ENCODE results near the gene PKP2.

GRCh38 chr12:32903763-32904162 is 7.2 kb upstream of the PKP2 start:
- TF ChIP-seq, protein P1, sequence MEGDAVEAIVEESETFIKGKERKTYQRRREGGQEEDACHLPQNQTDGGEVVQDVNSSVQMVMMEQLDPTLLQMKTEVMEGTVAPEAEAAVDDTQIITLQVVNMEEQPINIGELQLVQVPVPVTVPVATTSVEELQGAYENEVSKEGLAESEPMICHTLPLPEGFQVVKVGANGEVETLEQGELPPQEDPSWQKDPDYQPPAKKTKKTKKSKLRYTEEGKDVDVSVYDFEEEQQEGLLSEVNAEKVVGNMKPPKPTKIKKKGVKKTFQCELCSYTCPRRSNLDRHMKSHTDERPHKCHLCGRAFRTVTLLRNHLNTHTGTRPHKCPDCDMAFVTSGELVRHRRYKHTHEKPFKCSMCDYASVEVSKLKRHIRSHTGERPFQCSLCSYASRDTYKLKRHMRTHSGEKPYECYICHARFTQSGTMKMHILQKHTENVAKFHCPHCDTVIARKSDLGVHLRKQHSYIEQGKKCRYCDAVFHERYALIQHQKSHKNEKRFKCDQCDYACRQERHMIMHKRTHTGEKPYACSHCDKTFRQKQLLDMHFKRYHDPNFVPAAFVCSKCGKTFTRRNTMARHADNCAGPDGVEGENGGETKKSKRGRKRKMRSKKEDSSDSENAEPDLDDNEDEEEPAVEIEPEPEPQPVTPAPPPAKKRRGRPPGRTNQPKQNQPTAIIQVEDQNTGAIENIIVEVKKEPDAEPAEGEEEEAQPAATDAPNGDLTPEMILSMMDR (IDR thresholded peaks at IDR 0.05; ENCODE audit: low read depth, low read length, poor library complexity, severe bottlenecking): no peak
- TF ChIP-seq EZH2phosphoT487 (IDR thresholded peaks at IDR 0.05; ENCODE audit: borderline replicate concordance, low read length): no peak
